Measurements from ENCODE around the gene SLC34A2. TPM values are rescaled to one million over a fixed set of nuclear protein-coding genes. Genes with fewer than 3 reads are reported as not detected.

SLC34A2 gene
- total RNA-seq, 1 experiment from 2014 or later, result not detected

- Histone ChIP-seq H3K4me3 (ENCODE audit: low read length) (no peak overlapping the region), H3K9me3 (ENCODE audit: low read length) (no peaks in the 10 kb centered on the region), H3K27me3 (ENCODE audit: low read length) (no peaks in the 10 kb centered on the region), H3K36me3 (ENCODE audit: low read depth, low read length) (no peaks in the 10 kb centered on the region), H4K20me1 (ENCODE audit: low read length) (no peaks in the 10 kb centered on the region), H3K9me2 (replicated peaks; ENCODE audit: low read length) (no peaks in the 10 kb centered on the region), H3K79me2 (ENCODE audit: low read length) (no peaks in the 10 kb centered on the region), H3K27ac (ENCODE audit: low read length) (no peak overlapping the region), H3K4me1 (ENCODE audit: insufficient read depth, low read length) (no peaks in the 10 kb centered on the region), H3F3A (ENCODE audit: low read length, unreplicated experiment) (no peaks in the 10 kb centered on the region), H3K9ac (ENCODE audit: low read length) (no peak overlapping the region), H2AFZ (ENCODE audit: low read length) (no peak overlapping the region), H3K4me2 (ENCODE audit: low read length) (no peak overlapping the region)
- POLR2A ChIA-PET (ENCODE audit: unreplicated experiment), result no interaction called here
- CTCF ChIA-PET, result no interaction called here
- DNase-seq (no peak), ATAC-seq (no peak)
- no TSS peak for BruUV-seq (replicated peaks)
- intact Hi-C loops (cut with micrococcal nuclease), result no loop called here
- TF ChIP-seq EZH2phosphoT487 (IDR thresholded peaks at IDR 0.05; ENCODE audit: borderline replicate concordance, low read length) (no peak), EZH2 (IDR thresholded peaks at IDR 0.05; ENCODE audit: low read length, unreplicated experiment) (no peak), CTCF (conservative IDR thresholded peaks at IDR 0.05; ENCODE audit: low read depth, low read length) (no peak)
Measured at GRCh38 chr4:25676221-25676620, 20.6 kb downstream of the SLC34A2 start.

DNA sequence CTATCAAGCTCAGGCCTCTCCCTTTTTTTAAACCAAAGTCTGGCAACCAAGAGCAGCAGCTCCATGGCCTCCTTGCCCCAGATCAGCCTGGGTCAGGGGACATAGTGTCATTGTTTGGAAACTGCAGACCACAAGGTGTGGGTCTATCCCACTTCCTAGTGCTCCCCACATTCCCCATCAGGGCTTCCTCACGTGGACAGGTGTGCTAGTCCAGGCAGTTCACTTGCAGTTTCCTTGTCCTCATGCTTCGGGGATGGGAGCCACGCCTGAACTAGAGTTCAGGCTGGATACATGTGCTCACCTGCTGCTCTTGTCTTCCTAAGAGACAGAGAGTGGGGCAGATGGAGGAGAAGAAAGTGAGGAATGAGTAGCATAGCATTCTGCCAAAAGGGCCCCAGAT lies 21.5 kb downstream of the SLC34A2 start:
- BruUV-seq (replicated peaks), result no TSS peak
- Histone ChIP-seq H3K9ac (ENCODE audit: low read length) (no peak overlapping the region), H3K27me3 (ENCODE audit: low read length) (no peaks in the 10 kb centered on the region), H3K4me1 (ENCODE audit: insufficient read depth, low read length) (no peaks in the 10 kb centered on the region), H3K9me3 (ENCODE audit: low read length) (no peaks in the 10 kb centered on the region), H3K4me2 (ENCODE audit: low read length) (no peak overlapping the region), H3K79me2 (ENCODE audit: low read length) (no peaks in the 10 kb centered on the region), H3K4me3 (ENCODE audit: low read length) (no peak overlapping the region), H3F3A (ENCODE audit: low read length, unreplicated experiment) (no peaks in the 10 kb centered on the region), H4K20me1 (ENCODE audit: low read length) (no peaks in the 10 kb centered on the region), H3K36me3 (ENCODE audit: low read depth, low read length) (no peaks in the 10 kb centered on the region), H3K27ac (ENCODE audit: low read length) (no peak overlapping the region), H3K9me2 (replicated peaks; ENCODE audit: low read length) (no peaks in the 10 kb centered on the region), H2AFZ (ENCODE audit: low read length) (no peak overlapping the region)
- ATAC-seq, result no peak
- intact Hi-C loops (cut with micrococcal nuclease), result no loop called here
- no peak for TF ChIP-seq EZH2 (IDR thresholded peaks at IDR 0.05; ENCODE audit: low read length, unreplicated experiment)
- TF ChIP-seq EZH2phosphoT487 (IDR thresholded peaks at IDR 0.05; ENCODE audit: borderline replicate concordance, low read length), result no peak
- TF ChIP-seq CTCF (conservative IDR thresholded peaks at IDR 0.05; ENCODE audit: low read depth, low read length), result no peak
- ChIA-PET CTCF (no interaction called here), POLR2A (ENCODE audit: unreplicated experiment) (no interaction called here)
- no peak for DNase-seq

DNA sequence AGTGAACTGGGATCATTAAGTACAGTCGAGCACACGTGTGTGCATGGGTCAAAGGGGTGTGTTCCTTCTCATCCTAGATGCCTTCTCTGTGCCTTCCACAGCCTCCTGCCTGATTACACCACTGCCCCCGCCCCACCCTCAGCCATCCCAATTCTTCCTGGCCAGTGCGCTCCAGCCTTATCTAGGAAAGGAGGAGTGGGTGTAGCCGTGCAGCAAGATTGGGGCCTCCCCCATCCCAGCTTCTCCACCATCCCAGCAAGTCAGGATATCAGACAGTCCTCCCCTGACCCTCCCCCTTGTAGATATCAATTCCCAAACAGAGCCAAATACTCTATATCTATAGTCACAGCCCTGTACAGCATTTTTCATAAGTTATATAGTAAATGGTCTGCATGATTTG lies 22.3 kb downstream of the SLC34A2 start:
- POLR2A ChIA-PET (ENCODE audit: unreplicated experiment), result no interaction called here

More for the DNA sequence above, 22.3 kb downstream of the SLC34A2 start:
- Histone ChIP-seq H3K27ac (ENCODE audit: low read length) (no peak overlapping the region), H3K9ac (ENCODE audit: low read length) (no peak overlapping the region), H3K27me3 (ENCODE audit: low read length) (no peaks in the 10 kb centered on the region), H3K4me3 (ENCODE audit: low read length) (no peak overlapping the region), H3K9me3 (ENCODE audit: low read length) (no peaks in the 10 kb centered on the region), H3K4me2 (ENCODE audit: low read length) (no peak overlapping the region), H3K4me1 (ENCODE audit: insufficient read depth, low read length) (no peaks in the 10 kb centered on the region), H4K20me1 (ENCODE audit: low read length) (no peaks in the 10 kb centered on the region), H2AFZ (ENCODE audit: low read length) (no peak overlapping the region), H3K36me3 (ENCODE audit: low read depth, low read length) (no peaks in the 10 kb centered on the region), H3K79me2 (ENCODE audit: low read length) (no peaks in the 10 kb centered on the region), H3F3A (ENCODE audit: low read length, unreplicated experiment) (no peaks in the 10 kb centered on the region), H3K9me2 (replicated peaks; ENCODE audit: low read length) (no peaks in the 10 kb centered on the region)
- no TSS peak for BruUV-seq (replicated peaks)
- CTCF ChIA-PET, result no interaction called here
- TF ChIP-seq EZH2phosphoT487 (IDR thresholded peaks at IDR 0.05; ENCODE audit: borderline replicate concordance, low read length), result no peak
- ATAC-seq (no peak), DNase-seq (no peak)
- intact Hi-C loops (cut with micrococcal nuclease), result no loop called here

All from PC-3 (cell line).